Heart left ventricle (tissue), 16 donors: ENCODE results near the gene GAB2. TPM values are rescaled to one million over a fixed set of nuclear protein-coding genes. Genes with fewer than 3 reads are reported as not detected.
"Not testable (repeated sequence)": the region's sequence is repeated elsewhere in the genome, so short reads cannot be mapped to it uniquely, and the experiment has no call there.

ENCODE experiments used
- ATAC-seq, 4 donors: fragments of 200-7000 bp; cut with Tn5 transposase; one replicate each; pipeline ENCODE4 v1.9.1; 2020 to 2022; ENCODE audit warnings: moderate library complexity in 4 of 4, mild to moderate bottlenecking in 3 of 4, moderate number of reproducible peaks in 1 of 4
- DNase-seq, 5 donors: peaks; one replicate each; pipeline ENCODE4 v3.0.0-alpha.2; 2020
- H3K27ac ChIP-seq, 12 donors: fragments of 200-600 bp; sonication (generic) in 4 of 12; one replicate each; pipeline versions ENCODE4 v1.5.0 to v1.8.0; 2016 to 2022; ENCODE audit warnings: mild to moderate bottlenecking in 2 of 12
- H3K27me3 ChIP-seq, 9 donors: fragments of 200-600 bp; sonication (generic) in 2 of 9; one replicate each; pipeline versions ENCODE4 v1.5.1 to v1.8.0; 2016 to 2022; ENCODE audit warnings: mild to moderate bottlenecking in 3 of 9
- H3K36me3 ChIP-seq, 9 donors: fragments of 200-600 bp; sonication (generic) in 2 of 9; one replicate each; pipeline versions ENCODE4 v1.5.0 to v1.8.0; 2018 to 2022; ENCODE audit warnings: mild to moderate bottlenecking in 2 of 9
- H3K4me1 ChIP-seq, 12 donors: fragments of 200-600 bp; sonication (generic) in 4 of 12; one replicate each; pipeline versions ENCODE4 v1.5.0 to v1.8.0; 2016 to 2022; ENCODE audit warnings: mild to moderate bottlenecking in 3 of 12
- H3K4me3 ChIP-seq, 12 donors: fragments of 200-600 bp; sonication (generic) in 4 of 12; one replicate each; pipeline versions ENCODE4 v1.5.0 to v1.8.0; 2017 to 2022; ENCODE audit warnings: mild to moderate bottlenecking in 9 of 12, moderate library complexity in 4 of 12
- H3K9me3 ChIP-seq, 12 donors: fragments of 200-600 bp; sonication (generic) in 4 of 12; one replicate each; pipeline versions ENCODE4 v1.5.0 to v1.8.0; 2016 to 2022; ENCODE audit warnings: mild to moderate bottlenecking in 1 of 12
- CTCF ChIP-seq, 12 donors: fragments of 200-600 bp; sonication (generic) in 4 of 12; IDR thresholded peaks; one replicate each; pipeline versions ENCODE4 v1.5.0 to v1.8.0; 2018 to 2022; ENCODE audit warnings: antibody characterized with exemption in 12 of 12, mild to moderate bottlenecking in 5 of 12
- POLR2A ChIP-seq, 2 donors: fragments of 450-650 bp; IDR thresholded peaks; one replicate each; pipeline ENCODE4 v1.6.1; 2017; ENCODE audit warnings: antibody characterized with exemption in 2 of 2, mild to moderate bottlenecking in 2 of 2, moderate library complexity in 2 of 2
- WGBS, 4 donors: extraction: QIAGEN DNeasy Blood & Tissue Kit in 2 of 4; methylation state at CpG; one replicate each; pipeline versions ENCODE4 v1.1.5 to v1.1.7; 2013 to 2018; 5-methylcytosine and 5-hydroxymethylcytosine counted together
- intact Hi-C, 10 donors: fragments of 100-400 bp; cut with DNase I; formaldehyde crosslinking; loops; one replicate each; pipeline versions ENCODE4 v1.11.1 to v1.14.2; 2022
- long read RNA-seq, 3 donors: library from polyadenylated mRNA; unstranded; transcript quantifications; one replicate each; pipeline ENCODE4 v2.0.0, GENCODE V29; 2020 to 2021
- polyA plus RNA-seq, 2 donors: library from polyadenylated mRNA; stranded (reverse); fragments of 200-250 nt; gene quantifications; one replicate each; pipeline ENCODE4 v1.2.3, GENCODE V29; 2013
- total RNA-seq, 9 donors: library from RNA; depleted of rRNA in 2 of 9; stranded (reverse); fragments of >200 nt in 2 of 9; fragmentation: NEBNext Ultra II Directional in 3 of 9; extraction: Animal tissue kit (Norgen Biotek cat#: 25700) in 3 of 9; gene quantifications; one replicate each; pipeline versions ENCODE4 v1.1.0 to v1.2.4, GENCODE V29; 2016 to 2023
- donor health status: ischemic (EF 13 %, LVEDD 7.1; RV severe dilation, severe dysfunction).
- donor health status: healthy with polysubstance abuse.
- donor health status: DM: no; HTN: yes; CAD: no.
- donor health status: DM: no; HTN: no; CAD: no.
- donor health status: ischemic (EF 25% LVEDD 6.9; RV normal size, moderate dysfunction).
- donor health status: ischemic (EF 25% LVEDD 5.7; RV mildly dilated, moderate dysfunction).
- donor health status: healthy.
- donor health status: DM: yes; HTN: yes; CAD: no.
- donor health status: ischemic (EF 35%, LVEDD 5.7; RV mildly dilated, moderate dysfunction).
- donor health status: nonischemic (EF 11% LVEDD 7.7; RV severe dilation, severe dysfunction).
- donor health status: DM: yes; HTN: yes; CAD: no.
- donor health status: PGD.
- donor health status: ischemic (EF 29% LVEDD 5.4; RV normal size, mild dysfunction).
- donor health status: nonischemic (EF 23%, LVEDD 6.1; RV moderate dilation, normal function).

GAB2 gene
- total RNA-seq: 10 to 100 TPM; 25.6 to 53.0 (median 32.0) TPM
- polyA plus RNA-seq: 10 to 100 TPM in 1 of 2 donors, 1 to 10 TPM in 1; 6.1 to 19.3 TPM
- long read RNA-seq, donor 1, full-length matches to known transcripts: 1 of 5 reads
- long read RNA-seq, donor 1, partial matches to known transcripts: 0 of 5 reads
- long read RNA-seq, donor 1, other reads (novel, unspliced or antisense): 4 of 5 reads
- long read RNA-seq, donor 2, full-length matches to known transcripts: 1 of 24 reads
- long read RNA-seq, donor 2, partial matches to known transcripts: 5 of 24 reads
- long read RNA-seq, donor 2, other reads (novel, unspliced or antisense): 18 of 24 reads
- long read RNA-seq, donor 3, full-length matches to known transcripts: 2 of 9 reads
- long read RNA-seq, donor 3, partial matches to known transcripts: 7 of 9 reads
- long read RNA-seq, donor 3, other reads (novel, unspliced or antisense): 0 of 9 reads

- ATAC-seq (no peak), DNase-seq (peak in 2 of 5 donors; percentile 40 to 73)
- TF ChIP-seq POLR2A (IDR thresholded peaks at IDR 0.05) (no peak), CTCF (IDR thresholded peaks at IDR 0.05) (peak in 2 of 12 donors; percentile 1 to 12)
- H3K27me3 ChIP-seq: no peaks in the 10 kb centered on the region
- intact Hi-C loops: loop anchor here (2.0 to 10.0 kb wide), 13 partner anchors 63 to 280 kb away; partner anchors contain the start of genes ALG8 (in 1 of the 10), KCTD21 (in 1 of the 10) and USP35 (in 1 of the 10)
- no peaks in the 10 kb centered on the region for H3K36me3 ChIP-seq
- H3K4me3 ChIP-seq: peak within 1 kb of the TSS; percentile 58 to 100 (median 88)
- peaks cover 0 to 60% (median 32%) of the 10 kb centered on the region in 12 donors for H3K4me1 ChIP-seq
- 0 to 1% (median 1%) methylated on average over 17 to 93 of the region's 93 CpGs for WGBS, 4 donors
- peak within 1 kb of the TSS; percentile 94 to 99 (median 97) for H3K27ac ChIP-seq
- H3K9me3 ChIP-seq: no peaks in the 10 kb centered on the region
Observed at GRCh38 chr11:78417175-78417887, at the start of gene GAB2. Gene GAB2 (minus strand): TSS chr11:78417820. CDS start chr11:78417720, 100 bp downstream.

- H3K4me1 ChIP-seq: peaks cover 0 to 10% (median 0%) of the 10 kb centered on the region in 12 donors
- no peak overlapping the region for H3K27ac ChIP-seq
- intact Hi-C loops: no loop called here
- H3K4me3 ChIP-seq: no peak overlapping the region
- WGBS, 4 donors: 94 to 98% (median 96%) methylated on average over 2 of the region's 2 CpGs
- no peak for ATAC-seq
- H3K9me3 ChIP-seq: no peaks in the 10 kb centered on the region
- no peak for DNase-seq
- no peak for TF ChIP-seq POLR2A (IDR thresholded peaks at IDR 0.05)
- no peak for TF ChIP-seq CTCF (IDR thresholded peaks at IDR 0.05)
- H3K27me3 ChIP-seq: no peaks in the 10 kb centered on the region
- peaks cover 0 to 36% (median 6%) of the 10 kb centered on the region in 9 donors for H3K36me3 ChIP-seq
Observed at GRCh38 chr11:78467370-78467769, 49.8 kb upstream of the GAB2 start.

GRCh38 chr11:78465169-78465942, 47.7 kb upstream of the GAB2 start:
- 91 to 97% (median 95%) methylated on average over 13 to 19 of the region's 19 CpGs for WGBS, 4 donors
- ATAC-seq: no peak
- Histone ChIP-seq H3K27me3 (no peaks in the 10 kb centered on the region), H3K9me3 (no peaks in the 10 kb centered on the region), H3K27ac (peak overlapping the region in 1 of 12 donors; percentile 61), H3K36me3 (peaks cover 0 to 54% (median 7%) of the 10 kb centered on the region in 9 donors), H3K4me3 (no peak overlapping the region), H3K4me1 (peaks cover 0 to 10% (median 0%) of the 10 kb centered on the region in 12 donors)
- TF ChIP-seq POLR2A (IDR thresholded peaks at IDR 0.05): no peak
- no peak for TF ChIP-seq CTCF (IDR thresholded peaks at IDR 0.05)
- DNase-seq: no peak
- intact Hi-C loops: no loop called here

GRCh38 chr11:78464787-78465168, 47.2 kb upstream of the GAB2 start:
- ATAC-seq, H3K9me3 ChIP-seq, H3K27me3 ChIP-seq, DNase-seq, H3K4me3 ChIP-seq, H3K4me1 ChIP-seq, intact Hi-C loops: not testable (repeated sequence)
- H3K36me3 ChIP-seq: peaks cover 0 to 55% (median 12%) of the 10 kb centered on the region in 9 donors
- peak overlapping the region in 1 of 12 donors; percentile 61 for H3K27ac ChIP-seq
- 89 to 97% (median 92%) methylated on average over 3 to 14 of the region's 14 CpGs for WGBS, 4 donors
